Stimulated activated CD8-positive, alpha-beta memory T cell treated with anti-CD3 and anti-CD28 coated beads, Interleukin-15, amount 100 ng/mL, for 24 hours (primary cell): ENCODE data around the gene AANAT.

ENCODE experiments used
- DNase-seq: peaks from one replicate; pipeline ENCODE4 v3.0.0-alpha.2; 2020; ENCODE audit warnings: low read depth

Gene AANAT

DNA sequence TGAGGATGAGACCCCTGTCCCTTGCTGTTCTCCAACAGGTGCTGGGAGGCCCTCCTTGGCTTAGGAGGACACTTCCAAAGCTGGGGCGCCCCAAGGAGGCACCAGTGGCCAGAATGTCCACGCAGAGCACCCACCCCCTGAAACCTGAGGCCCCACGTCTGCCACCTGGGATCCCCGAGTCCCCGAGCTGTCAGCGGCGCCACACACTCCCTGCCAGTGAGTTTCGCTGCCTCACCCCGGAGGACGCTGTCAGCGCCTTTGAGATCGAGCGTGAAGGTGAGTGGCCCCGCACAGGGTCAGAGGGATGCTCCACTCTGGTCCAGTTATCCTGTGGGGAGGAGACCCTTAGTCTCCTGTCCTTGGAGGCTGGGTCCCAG, 1.2 kb downstream of the AANAT start:
- DNase-seq: no peak

DNA sequence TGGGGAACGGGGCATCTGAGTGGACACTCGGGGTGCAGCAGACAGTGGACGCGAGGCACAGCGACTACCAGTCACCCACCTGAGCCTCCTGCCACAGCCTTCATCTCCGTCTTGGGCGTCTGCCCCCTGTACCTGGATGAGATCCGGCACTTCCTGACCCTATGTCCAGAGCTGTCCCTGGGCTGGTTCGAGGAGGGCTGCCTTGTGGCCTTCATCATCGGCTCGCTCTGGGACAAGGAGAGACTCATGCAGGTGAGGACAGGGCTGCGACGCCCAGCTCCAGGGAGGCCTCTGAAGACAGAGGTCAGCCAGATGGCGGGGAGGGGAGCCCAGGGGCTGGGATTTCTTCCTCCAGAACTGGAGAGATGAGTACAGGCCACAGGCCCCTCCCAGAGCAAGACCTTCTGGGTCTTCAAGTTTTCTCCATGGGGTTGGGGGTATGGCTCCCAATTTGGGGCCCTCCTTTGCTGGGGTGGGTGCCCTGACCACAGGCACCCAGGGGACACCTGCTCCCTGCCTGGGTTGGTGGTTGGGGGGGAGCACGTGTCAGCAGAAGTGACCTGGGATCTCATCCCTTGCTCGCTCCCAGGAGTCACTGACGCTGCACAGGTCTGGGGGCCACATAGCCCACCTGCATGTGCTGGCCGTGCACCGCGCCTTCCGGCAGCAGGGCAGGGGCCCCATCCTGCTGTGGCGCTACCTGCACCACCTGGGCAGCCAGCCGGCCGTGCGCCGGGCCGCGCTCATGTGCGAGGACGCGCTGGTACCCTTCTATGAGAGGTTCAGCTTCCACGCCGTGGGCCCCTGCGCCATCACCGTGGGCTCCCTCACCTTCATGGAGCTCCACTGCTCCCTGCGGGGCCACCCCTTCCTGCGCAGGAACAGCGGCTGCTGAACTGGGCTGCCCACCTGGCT, 1.9 kb downstream of the AANAT start:
- DNase-seq: no peak

DNA sequence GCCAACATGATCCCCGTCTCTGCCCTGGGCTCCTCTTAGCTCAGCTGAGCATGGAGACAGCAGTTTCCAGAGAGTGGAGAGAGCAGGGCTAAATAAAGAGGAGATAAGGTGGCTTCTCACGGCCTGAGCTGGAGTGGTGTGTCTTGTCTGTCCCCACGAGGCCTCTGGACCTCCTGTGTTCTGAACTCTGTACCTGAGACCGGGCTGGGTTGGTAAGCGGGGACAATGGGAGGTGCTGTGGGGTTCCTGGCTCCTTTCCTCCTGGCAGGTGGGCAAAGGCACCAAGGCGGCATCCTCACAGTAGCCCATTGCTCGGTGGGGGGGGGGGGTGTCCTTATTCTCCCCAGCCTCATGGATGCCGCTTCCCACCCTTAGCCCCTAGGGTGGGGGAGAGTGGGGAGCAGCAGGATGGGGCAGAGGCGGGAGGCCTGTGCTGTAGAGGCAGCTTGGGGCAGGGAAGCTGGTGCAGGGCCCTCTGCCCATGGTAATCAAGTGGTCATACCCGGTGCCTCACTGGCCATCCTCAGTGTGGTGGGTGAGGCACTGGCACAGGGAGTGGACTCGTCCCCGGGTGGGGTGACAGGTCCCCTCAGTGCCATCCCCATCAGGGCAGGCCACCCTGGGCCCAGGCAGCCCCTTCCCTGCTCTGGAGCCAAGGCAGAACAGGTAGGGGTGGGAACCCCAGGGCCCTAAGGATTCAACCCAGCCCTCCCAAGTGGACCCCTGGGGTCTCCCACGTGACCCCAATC, 2.8 kb downstream of the AANAT start:
- DNase-seq: no peak

DNA sequence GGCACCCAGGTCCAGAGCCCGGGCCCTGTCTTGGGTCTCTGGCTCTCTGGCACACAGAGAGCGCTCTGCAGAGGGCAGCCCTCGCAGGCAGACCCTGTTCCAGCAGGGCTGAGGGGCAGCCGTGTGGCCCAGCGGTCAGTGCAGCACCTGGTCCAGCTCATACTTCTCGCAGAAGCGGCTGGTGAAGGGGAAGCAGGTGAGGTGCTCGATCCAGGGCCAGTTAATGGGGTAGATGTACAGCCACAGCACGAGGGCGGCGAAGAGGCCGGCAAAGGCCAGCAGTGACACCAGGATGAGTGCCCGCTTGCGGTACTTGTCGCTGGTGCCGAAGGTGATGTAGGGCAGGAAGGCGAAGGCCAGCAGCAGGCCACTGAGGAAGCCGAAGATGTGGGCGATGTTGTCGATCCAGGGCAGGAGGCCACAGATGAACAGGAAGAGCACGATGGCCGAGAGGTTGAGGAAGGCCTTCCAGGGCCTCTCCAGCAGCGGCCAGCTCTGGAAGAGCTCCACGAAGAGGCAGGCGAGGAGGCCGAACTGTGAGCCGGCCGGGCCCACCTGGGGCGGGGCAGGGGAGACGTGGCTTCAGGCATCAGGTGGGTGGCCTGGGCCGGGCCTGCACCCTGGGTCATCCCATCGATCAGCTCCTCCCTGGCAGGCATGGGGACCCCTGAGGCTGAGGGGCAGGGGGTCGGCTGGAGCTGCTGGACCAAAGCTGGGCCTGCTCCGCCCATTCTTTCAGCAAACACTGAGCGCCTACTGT, 4.3 kb downstream of the AANAT start:
- DNase-seq: no peak

DNA sequence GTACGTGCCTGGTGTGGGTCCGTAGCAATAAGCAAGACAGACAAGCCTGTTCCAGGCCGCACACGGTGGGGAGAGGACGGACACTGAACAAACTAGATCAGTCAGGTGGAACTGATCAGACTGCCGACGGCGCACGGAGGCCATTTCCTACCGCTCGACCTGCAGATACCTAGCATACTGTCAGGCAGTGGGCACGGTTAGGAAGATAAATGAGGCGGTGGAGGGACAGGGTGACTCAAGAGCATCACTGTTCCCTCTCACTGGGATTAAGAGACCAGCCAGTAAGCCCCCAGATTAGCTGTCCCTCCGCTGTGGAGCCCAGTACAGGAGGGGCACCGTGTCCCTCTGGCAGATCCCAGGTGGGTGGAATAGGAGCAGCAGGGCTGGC, 4.8 kb downstream of the AANAT start:
- no peak for DNase-seq

DNA sequence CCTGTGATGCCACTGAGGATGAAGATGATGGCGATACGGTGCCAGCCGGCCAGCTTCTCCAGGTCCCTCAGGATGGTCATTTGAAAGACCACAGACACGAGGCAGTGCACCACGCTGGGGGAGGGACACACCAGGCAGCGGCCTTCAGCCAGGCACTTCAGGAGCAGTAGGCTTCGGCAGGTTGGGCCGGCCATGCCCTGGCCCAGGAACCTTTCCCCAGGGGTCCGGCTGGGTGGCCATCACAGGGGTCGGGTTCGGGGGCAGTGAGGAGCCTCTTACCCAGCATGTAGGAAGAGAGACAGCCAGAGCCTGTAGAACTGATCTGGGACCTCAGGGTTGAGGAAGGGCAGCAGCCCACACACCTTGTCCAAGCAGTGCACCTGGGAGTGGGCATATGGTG, 5.3 kb downstream of the AANAT start:
- DNase-seq: no peak

DNA sequence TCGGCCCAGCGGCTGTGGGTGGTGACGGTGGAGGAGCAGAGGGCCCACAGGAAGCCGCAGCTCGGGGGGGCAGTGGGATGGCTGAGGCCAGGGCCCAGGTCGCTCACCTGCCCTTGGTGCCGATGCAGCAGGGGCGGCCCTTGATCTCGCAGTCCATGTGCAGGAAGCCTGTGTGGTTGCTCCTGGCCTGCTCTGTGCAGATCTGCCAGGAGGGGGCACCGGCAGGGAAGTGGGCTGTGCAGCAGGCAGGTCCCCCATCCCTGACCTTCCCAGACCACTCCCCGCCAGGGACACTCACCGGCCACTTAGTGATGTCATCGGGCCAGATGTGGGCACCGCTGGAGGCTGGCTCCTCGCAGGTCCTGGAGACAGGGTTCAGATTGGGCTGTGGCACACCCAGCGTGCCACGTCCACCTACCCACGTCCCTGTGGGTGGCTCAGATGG, 6.2 kb downstream of the AANAT start:
- DNase-seq: no peak

DNA sequence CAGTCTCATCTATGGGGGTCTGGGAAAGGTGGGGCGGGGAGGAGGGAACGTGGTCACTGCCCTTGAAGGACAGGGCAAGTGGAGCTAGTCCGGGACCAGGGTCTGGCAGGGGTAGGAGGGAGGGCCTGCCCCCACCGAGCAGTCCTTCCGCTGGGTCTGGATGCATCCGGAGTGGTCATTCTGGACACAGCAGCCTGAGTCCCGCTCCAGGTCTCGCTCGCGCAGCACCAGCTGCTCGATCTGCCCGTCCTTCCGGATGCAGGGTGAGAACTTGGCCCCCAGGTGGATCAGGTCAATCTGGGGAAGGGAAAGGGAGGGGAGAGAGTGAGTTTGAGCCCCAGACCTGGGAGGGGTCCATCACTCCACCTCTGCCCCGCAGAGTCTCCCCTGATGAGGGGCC, 6.8 kb downstream of the AANAT start:
- no peak for DNase-seq

DNA sequence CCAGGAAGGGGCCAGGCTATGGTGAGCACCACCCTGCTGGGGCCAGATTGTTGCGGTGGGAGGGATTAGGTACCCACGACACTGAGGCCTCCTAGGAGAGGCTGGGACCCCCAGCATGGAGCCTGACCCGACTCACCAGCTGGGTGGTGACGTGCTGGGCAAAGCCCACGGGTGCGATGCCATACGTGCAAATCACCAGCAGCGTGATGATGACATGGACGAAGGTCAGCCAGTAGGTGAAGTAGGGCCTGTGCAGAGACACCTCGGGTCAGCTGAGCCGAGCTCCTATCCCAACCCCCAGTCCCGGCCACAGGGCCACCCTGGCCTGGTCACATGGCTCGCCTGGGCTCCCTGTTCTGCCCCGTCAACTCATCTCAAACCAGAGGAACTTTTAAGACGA, 7.5 kb downstream of the AANAT start:
- no peak for DNase-seq

DNA sequence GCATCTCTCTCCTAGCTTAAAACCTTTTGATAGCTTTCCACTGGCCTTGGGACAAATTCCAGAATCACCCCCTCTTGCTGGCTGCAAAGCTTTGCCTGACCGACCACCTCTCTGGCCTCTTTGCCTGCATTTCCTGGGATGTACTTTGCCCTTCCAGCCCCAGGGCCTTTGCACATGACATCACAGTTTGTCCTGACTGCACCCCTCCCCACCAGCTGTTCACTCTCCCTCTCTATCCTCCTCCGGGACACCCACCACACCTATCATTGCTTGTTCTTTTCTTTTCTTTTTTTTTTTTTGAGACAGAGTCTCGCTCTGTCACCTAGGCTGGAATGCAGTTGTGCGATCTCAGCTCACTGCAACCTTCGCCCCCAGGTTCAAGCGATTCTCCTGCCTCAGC, 7.9 kb downstream of the AANAT start:
- DNase-seq: no peak

DNA sequence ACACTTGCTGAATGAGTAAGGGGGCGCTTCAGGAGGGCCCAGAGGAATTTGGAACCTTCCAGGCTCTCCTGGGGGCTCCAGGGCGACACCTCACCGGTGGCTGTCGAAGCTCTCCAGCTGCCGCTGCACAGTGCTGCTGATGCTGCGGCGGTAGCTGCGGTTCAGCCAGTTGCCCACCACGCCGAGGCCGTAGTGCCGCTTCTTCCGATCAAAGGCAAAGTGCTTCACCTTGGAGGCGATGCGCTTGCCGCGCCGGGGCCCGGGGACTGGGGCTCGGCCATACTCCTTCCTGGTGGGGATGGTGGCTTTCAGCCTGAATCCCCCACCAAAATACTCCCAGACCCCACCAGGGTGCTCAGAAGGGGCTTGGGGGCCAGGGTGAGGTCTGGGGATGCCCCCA, 9.3 kb downstream of the AANAT start:
- DNase-seq: no peak

DNA sequence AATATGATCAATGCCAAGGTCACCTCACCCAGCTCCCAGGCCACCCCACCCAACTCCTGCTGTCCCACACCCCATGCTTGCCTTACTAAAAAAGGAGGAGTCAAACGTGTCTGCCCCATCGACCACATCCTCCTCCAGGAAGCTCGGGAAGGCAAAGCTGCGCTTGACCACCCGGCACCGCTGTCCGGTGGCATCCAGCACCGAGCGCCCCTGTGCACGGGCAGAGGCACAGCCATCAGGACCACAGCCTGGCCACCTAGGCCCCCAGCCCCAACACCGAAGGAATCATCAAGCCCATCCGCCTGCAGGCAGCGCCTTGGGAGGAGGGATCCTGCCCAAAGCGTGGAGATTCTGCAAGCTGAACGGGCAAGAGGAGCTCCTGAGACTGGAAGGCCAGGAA, 10.2 kb downstream of the AANAT start:
- DNase-seq: no peak

DNA sequence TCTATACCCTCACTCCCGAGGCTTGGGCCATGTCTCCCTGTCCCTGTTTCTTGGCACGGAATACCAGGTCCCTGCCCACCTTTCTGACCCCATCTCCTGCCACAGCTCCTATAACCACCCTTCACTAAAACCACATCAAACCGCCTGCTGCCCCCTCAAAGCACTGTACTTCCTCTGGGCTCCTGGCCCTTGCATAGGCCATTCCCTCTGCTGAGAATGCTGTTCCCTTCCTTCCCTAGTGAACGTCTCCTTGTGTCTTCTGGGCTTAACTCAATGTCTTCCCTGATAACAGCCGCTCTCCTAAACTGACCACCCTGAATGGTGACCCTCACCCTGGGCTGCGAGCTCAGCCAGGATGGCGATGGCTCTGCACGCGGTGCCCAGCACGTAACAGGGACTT, 10.7 kb downstream of the AANAT start:
- no peak for DNase-seq

DNA sequence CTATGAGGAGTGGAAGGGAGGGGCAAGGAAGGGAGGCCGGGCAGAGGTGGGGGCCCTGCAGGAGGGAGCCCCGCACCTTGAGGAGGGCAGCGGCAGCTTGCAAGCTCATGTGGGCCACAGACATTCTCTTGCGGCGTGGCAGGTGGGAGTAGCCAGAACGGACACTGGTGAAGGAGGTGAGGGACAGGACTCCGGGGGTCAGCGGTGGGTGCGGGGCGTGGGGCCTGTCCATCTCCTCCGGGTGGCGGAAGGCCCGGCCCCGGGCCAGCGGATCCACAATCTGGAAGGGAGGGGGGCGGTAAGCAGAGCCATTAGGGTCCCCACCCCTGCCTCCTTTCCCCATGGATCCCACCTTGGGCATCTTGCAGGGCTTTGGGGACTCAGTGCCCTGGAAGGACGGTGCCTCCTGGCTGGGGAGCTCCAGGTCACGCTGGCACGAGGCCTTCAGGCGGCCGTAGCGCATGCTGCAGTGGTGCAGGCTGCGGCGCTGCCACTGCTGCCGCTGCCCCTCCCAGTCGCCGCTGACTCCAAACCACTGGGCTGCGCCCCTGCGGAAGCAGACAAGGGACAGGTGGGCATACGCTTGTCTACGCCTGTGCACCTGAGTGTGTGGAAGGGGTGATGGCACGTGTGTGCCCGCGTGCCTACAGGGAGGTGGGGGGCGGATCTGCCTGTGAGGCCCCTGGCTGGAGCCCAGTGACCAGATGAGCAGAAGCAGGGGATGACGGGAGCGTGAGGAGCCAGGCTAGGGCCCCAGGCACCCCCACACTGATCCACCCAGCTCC, 11.5 kb downstream of the AANAT start:
- no peak for DNase-seq

DNA sequence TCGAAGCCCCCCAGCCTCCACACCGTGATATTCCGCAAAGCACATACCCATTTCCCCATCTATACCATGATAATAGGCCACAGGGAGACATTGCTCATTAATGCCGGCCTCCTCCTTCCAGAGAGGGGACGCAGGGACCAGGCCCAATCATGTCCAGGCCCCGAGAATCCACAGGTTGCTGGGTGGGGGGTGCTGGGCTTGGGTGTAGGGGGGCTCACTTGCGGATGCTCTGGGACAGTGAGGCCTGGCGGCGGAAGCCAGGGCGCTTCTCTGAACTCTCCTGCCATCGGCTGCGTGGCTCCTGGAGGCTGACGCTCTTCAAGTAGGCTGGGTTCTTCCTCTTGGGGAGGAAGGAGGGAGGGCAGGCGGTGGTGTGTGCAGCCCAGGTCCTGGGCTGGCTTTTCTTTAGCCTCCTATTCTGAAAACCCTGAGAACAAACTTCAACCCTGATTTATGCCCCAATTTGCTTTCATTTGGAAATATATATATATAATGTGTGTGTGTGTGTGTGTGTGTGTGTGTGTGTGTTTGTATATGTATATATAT, 12.2 kb downstream of the AANAT start:
- DNase-seq: no peak

DNA sequence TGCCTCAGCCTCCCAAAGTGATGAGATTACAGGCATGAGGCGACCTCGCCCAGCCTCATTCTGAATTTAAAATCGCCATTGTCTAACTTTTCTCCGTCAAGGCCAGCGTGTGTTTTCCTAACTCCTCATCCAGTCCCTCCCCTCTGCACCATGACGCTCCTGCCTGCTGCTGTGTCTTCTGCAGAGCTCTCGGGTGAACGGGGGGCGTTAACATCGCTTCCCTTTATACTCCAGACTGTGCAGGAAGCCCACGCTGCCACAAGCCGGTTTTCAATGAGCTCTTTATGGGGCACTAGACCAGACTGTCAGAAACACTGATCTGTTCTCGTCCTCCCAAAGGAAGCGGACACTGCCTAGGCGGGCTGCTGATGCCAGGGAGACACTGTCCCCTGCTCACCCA, 13.2 kb downstream of the AANAT start:
- DNase-seq: no peak

DNA sequence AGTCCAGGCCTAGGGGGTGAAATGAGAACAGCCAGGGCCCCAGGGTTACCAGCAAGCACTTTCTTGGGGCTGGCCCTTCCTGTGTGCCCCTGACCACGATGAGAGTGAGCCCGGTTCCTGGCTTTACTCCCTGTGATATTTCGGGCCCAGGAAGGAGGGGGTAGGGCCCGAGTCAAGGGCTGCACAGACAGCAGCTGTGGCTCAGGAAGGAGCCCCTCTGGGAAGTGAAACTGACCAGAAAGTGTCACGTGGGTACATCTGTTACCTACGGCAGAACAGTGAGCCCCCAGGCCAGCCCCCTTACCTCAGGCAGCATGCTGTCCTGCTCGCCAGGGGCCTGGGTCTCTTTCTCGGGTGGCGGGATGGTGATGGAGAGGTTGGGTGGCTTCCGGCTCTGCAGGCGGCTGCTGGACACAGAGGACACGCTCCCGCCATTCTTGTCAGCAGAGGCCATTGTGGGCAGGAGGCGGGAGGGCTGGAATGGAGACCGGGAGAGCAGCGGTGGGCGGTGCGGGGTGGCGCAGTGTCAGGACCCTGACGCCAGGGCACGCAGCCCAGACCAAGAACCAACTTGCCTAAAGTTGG, 13.8 kb downstream of the AANAT start:
- no peak for DNase-seq

DNA sequence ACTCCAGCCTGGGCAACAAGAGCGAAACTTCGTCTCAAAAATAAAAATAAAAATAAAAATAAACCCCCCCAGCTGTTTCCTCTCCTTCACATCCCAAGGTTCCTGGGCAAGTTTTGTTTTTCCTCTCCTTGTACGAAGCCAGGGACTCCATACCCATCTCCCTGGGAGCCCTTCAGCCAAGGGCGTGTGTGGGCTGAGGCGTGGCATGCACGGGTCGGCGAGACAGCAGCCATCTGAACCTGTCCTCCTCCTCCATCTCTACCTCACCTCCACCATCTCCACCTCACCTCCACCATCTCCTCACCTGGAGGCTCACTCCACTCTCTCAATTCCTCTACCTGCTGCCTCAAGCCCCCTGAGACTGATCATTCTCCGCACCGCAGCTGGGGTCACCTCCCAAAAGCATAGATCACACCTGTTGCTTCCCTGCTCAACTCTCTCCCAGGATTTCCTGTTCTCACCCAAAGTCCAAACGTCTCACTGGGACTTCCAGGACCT, 16.9 kb downstream of the AANAT start:
- no peak for DNase-seq

DNA sequence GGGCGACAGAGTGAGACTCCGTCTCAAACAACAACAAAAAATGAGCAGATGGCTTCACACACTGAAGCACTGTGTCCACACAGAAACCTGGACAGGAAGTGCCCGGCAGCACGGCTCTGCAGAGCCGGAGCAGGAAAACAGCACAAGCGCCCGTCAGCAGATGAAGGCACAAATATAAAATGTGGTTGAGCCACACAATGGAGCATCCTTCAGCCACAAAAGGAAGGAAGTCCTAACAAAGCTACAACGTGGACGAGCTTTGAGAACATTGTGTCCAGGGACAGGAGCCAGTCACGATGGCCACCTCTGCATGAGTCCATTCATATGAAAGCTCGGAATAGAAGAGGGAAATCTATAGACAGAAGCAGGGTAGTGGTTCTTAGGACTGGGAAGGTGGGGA, 18.2 kb downstream of the AANAT start:
- DNase-seq: no peak

DNA sequence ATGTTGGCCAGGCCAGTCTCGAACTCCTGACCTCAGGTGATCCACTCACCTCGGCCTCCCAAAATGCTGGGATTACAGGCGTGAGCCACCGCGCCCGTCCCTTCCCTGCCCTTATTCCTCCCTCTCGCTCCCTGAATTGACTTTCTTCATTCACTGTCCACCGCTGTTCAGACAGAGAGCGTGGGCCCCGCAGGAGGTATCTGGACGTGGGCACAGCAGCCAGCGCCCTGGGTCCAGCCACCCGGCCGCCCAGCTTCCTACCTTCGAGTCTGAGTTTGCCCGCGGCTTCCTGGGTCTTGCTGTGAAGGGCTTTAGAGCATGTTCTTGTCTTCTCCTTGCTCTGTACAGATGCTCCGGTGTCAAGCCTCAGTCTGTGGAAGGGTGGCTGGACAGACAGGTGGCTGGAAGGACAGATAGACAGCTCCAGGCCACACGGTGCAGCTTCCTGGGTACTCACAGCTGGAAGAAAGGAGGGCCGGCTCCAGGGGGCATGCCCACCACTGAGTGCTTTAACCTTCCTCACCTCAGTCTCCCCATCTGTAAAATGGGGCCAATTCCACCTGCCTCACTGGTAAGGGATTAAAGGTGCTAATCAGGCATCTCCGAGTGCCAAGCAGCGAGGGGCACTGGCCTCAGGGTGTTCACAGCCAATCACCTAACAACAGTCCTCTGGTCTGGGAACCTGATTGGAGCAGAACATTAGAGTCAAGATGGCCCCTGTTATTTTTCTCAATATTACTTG, 20.2 kb downstream of the AANAT start:
- DNase-seq: no peak
